DMS79 (cell line): ENCODE results near the gene NADK2.
A peak's percentile ranks its signal among the peaks of the same experiment; 100 is the strongest.
"Not testable (repeated sequence)": the region's sequence is repeated elsewhere in the genome, so short reads cannot be mapped to it uniquely, and the experiment has no call there.

ENCODE experiments used
- DNase-seq: peaks from one replicate; lab custom pipeline; 2025; lab: John Stamatoyannopoulos, UW

The NADK2 gene

DNA sequence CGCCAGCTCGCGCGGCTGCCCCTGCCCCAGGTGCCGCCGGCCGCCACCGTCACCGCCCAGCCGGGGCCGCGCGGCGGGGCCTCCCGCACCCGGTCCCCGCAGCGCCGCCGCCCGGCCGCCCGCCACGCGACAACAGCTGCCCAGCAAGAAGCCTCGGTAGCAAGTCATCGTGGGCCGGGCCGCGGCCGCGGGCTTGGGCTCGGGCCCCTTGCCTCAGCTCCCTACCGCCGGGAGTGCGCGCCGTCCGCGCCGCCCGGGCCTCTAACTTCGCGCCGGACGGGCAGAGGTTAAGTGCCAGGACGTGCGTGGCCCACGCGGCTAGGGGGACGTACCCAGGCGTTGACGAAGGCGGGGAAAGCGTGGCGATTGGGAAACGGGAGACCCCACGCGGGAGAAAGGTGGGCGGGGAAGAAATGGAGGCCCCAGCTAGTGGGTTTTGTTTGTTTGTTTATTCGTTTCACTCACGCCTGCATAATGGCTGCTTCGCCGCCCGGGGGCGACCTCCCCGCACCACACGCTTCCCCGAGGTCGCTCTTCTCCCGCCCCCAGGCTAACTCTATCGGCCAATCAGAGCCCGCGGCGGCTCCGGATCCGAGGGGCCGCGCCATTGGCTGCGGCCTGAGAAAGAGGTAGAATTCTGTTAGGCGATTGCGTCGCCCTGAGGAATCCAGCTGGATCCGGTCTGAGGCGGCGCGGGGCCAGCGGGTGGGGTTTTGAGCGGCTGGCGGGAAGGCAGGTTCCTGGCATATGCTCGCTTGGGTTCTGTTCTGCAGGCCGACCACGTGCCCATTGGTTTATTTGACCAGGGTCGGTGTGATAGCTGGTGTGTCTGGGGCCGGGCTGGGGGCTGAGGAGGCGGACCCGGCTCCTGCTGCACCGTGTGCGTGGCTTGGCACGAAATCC is at the start of gene NADK2:
Gene NADK2 (minus strand): TSS at position 295 of the 903 bp plus-strand sequence. CDS start 127 bp downstream, at position 168.
- DNase-seq: peak; percentile 84

- no peak for DNase-seq
Measured at GRCh38 chr5:36285837-36286615, 44.3 kb upstream of the NADK2 start.

- not testable (repeated sequence) for DNase-seq
Measured at GRCh38 chr5:36283775-36284174, 42.0 kb upstream of the NADK2 start.

DNA sequence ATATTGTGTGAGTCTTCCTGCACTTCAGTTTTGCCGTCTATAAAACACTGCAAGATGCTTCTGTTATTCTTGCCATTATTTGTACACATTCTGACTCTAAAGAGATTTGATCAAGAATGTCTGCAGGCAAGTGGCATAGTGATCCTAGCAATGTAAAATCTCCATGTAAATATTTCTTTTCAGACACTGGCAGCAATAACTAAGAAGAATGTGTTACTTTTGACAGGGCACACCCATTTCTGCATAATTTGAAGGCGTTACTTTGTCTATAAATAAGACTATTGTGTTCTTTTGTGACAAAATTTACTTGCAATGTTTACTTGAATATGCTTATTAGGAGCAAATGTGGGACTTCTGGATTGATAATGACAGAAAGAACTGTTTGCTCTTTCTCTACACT is 39.9 kb upstream of the NADK2 start:
- no peak for DNase-seq

DNA sequence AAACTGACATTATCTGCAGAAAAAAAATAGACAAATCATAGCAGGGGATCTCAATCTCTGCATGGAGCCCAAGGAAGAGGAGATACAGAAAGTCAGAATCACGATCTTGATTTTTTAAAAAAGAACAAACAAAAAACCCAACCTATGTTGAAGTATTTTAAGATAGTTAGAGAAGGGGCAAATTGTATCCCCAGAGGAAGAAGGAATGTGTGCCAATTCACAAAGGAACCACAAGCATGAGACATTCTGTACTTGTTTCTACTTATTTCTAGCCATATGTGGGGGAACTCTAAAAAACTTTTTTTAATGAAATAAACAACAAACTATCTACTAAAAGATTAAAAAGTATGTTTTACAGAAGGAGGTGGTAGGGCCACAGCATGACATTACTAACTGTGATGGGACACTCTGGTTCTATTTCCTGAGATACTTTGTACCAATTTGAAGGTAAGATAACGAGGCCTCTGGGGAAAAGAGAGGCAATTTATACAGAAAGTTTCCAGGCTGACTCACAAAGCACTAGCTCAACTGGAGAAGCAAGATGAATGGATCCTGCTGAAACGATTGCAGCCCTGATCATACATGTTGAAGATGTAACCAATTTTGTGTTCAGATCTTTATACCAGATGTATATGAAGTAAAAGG is 37.5 kb upstream of the NADK2 start:
- no peak for DNase-seq

DNA sequence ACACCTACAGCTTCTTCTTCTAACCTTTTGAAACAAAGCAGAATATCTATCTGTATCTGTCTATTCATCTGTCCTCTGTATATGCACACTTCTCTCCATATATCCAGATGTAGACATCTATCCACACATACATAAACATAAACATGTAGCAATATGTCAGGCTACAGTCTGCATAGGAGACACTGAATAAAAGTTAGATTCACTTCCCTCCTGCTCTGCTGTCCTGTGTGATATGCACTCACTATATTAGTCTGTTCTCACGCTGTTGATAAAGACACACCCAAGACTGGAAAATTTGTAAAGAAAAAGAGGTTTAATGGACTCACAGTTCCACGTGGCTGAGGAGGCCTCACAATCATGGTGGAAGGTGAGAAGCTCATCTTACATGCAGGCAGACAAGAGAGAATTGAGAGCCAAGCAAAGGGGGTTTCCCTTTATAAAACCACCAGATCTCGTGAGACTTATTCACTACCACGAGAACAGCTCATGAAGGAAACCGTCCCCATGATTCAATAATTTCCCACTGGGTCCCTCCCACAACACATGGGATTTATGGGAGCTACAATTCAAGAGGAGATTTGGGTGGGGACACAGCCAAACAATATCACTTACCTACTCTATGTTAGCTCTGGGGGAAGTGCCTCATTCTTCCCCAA is 35.9 kb upstream of the NADK2 start:
- DNase-seq: no peak

GRCh38 chr5:36276864-36277263 is 35.1 kb upstream of the NADK2 start:
- DNase-seq: no peak

DNA sequence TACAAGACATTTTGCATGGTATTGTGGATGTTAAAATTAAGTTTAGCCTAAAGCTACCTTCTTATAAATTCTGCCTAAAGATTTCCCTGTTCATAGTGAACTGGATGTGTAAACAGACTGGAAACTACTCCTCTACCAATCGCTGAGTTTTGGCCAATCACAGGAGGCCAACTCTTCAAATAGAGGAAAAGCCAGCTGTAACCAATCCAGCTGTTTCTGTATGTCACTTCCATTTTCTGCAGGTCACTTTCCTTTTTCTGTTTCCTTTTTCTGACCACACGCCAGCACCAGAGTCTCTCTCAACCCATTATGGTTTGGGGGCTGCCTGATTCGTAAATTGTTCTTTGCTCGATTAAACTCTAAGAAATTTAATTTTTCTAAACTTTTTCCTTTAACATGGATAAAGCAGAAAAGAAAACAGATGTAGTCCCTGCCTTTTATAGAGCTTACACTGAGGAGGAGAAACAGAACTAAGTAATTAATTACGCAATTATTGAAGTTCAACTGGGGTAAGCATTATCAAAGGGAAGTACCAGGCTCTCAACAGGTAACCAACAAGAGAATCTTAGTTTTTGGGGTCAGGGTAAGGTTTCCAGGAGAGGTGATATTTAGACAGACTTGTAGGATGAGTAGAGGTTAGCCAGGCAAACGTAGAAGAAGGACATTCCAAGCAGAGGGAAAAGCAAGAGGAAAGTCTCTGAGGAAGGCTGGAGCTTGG is 32.2 kb upstream of the NADK2 start:
- DNase-seq: no peak

DNA sequence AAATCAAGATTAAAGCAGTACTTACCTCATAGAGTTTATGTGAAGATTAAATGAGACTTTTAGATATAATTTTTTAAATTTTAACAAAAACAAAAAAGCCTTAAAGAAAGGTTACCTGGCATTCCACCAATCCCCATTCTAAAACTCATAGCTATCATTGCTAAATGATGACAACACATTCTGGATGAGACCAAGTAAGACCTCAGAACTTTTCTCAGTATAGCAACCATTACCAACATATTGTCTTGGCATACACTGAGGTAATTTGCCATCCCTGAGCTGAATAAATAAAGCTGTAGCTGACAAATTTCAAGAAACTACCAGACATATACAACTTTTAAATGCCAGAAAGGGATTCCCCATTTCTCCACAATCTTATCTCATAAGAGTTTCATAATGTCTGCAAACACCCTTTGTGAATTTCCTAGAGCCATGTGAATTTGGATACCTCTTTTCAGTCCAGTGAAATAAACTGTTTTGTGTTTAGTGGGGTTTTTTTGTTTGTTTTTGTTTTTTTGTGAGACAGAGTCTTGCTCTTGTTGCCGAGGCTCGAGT is 30.5 kb upstream of the NADK2 start:
- no peak for DNase-seq

DNA sequence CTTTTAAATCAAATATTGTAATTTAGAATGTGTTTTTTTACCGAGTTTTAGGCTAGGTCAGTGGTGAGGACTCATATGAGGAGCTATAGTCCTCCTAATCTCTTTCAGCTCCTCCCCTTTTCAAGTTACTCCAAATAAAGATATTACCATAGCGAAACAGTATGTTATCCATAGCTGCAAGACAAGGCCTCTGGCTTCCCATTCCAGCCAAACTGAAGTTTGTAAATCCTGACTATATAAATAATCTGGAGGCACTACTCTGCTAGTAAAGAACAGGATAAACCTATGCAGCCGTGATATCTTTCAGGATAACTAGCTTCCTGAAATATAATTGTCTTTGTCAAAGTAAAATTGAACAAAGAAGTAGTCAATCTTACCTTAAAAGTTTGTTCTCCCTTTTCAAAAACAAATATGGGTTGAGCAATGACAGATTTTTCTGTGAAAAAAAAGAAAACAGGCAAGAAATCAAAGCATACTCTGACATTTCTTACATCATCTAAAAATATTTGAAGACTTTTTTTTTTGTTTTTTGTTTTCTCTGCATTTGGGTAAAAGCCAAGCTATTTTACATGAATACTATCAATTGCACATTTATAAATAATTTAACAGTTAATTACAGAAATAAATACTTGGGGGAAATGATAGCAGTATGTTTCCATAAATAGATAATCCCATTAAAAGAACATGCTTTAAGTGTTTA is 29.3 kb upstream of the NADK2 start:
- no peak for DNase-seq

DNA sequence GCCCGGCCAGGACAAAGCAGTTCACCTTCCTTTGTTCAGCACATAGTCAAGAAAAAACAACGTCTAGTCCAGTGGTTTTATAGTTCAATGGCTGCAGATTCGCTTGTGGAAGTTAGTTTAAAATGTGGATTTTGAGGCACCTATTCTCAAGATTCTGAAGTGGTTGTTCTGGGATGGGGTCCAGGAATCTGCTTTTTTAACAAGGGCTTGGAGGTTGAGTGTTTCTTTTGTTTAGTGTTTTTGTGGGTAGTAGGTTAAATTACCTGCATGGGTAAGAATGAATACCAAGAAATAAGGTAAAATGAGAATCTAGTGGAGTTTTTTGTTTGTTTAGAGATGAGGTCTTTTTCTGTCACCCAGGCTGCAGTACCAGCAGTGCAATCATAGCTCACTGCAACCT is 28.4 kb upstream of the NADK2 start:
- DNase-seq: peak; percentile 78

GRCh38 chr5:36269478-36269877 is 27.8 kb upstream of the NADK2 start:
- DNase-seq: no peak

- no peak for DNase-seq
Measured at GRCh38 chr5:36267905-36268304, 26.2 kb upstream of the NADK2 start.

DNA sequence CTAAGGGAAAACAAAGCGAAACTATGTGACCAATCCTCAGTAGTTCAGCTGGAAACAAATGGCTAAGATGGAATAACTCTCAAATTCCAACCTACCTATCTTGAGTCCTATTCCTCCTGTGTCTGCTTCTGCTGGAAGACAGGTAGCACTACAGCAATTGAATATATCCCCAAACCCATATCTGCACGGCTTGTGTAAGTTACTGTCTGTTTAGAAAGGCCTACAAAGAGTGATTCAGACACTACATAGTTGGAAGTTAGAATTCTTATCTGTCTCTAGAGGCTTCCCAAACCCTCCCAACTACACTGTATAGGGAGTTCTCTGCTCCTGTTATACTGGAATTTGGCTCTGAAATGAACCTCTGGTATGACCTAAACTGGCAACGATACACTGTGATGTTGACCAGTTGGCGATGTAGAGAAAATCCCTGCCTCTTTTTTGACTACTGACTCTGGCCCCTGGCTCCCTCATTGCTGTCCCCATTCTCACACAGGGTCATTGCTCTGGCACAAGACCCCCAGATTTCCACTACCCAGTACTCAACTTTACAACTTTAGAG is 22.6 kb upstream of the NADK2 start:
- DNase-seq: no peak

DNA sequence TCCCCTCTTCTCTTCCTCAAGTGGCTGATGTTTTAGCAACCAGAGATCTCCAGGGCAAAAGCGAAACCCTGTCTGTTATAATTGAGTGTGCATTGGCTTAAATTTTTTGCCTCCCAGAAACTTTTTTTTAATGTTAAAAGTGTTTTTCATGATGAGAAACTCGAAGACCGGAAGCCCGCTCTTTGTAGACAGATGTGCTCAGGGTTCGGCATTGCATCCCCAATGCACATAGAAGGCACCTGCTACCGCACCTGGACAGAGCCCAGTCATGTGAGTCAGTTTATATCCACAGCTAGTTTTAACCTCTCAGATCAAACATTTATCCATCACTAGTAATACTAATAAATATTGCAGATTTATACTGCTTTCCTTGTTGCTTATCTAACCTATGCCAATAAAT is 19.5 kb upstream of the NADK2 start:
- no peak for DNase-seq

- DNase-seq: no peak
Measured at GRCh38 chr5:36253575-36253974, 11.8 kb upstream of the NADK2 start.

GRCh38 chr5:36252722-36253365 is 11.1 kb upstream of the NADK2 start:
- DNase-seq: no peak

GRCh38 chr5:36251218-36251617 is 9.5 kb upstream of the NADK2 start:
- no peak for DNase-seq

DNA sequence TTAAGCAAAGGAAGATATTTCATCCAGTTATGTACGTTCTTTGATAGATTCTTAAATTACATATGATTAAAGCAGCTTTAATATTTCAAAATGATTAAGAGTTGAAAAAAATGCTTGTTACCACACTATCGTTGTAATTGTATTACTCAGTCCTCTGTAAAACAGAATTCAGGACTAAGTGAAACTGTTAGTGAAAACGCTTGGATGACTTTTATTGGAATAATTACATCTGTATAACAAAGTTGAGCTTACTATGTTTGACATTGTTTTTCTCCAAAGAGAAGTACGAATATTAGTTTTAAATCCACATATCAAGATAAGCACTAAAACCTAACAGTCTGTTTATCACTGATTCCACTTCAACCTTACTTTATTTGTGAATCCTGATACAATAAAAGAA is 8.7 kb upstream of the NADK2 start:
- no peak for DNase-seq
